Measurements from ENCODE around the gene GLB1L.

- no peak for TF ChIP-seq CTCF (IDR thresholded peaks at IDR 0.05; ENCODE audit: insufficient read depth, low read length, poor library complexity, severe bottlenecking)
- no peak for TF ChIP-seq EZH2phosphoT487 (conservative IDR thresholded peaks at IDR 0.05; ENCODE audit: low read length)
These were observed 46.3 kb downstream of the GLB1L start for GRCh38 chr2:219198974-219199373.
